Prostate gland (tissue), 2 donors: ENCODE results near the gene NFATC3.

Source experiments
- POLR2A ChIP-seq: fragments of 450-650 bp; IDR thresholded peaks from one replicate; pipeline ENCODE4 v1.6.1; 2016; ENCODE audit warnings: antibody characterized with exemption, mild to moderate bottlenecking
- TF ChIP-seq, protein P1 (sequence below), 4 experiments: fragments of 200-600 bp in 2 of 4; fragments of 450-650 bp in 2 of 4; sonication (generic) in 2 of 4; IDR thresholded peaks; 1 replicate in 3 of 4; 2 replicates in 1 of 4; pipeline ENCODE4 v1.5.1; 2016 to 2019; ENCODE audit warnings: antibody characterized with exemption in 4 of 4, mild to moderate bottlenecking in 2 of 4, moderate library complexity in 2 of 4

DNA sequence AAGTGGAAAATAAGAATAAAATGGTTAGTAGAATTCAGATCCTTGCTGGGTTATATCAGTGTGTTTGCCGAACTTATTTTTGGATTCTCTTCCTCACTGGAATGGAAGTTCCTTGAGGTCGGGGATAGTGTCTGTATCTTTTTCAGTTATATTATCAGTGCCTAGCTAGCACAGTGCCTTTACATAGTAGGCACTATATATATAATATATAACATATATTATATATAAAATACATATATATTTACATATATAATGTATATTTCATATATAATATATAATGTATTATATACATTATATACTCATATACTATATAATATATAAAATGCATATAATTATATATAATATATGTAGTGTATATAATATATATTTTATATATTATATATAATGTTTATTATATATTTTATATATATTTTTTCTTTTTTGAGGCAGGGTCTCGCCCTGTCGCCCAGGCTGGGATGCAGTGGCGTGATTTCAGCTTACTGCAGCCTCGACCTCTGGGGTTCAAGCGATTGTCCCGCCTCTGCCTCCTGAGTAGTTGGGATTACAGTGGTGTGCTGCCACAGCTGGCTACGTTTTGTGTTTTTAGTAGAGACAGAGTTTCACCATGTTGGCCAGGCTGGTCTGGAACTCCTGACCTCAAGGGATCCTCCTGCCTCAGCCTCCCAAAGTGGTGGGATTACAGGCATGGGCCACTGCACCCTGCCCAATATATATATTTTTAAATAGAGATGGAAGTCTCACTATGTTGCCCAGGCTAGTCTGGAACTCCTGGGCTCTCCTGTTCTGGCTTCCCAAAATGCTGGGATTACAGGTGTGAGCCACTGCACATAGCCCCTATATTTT lies 3.2 kb downstream of the NFATC3 start:
- TF ChIP-seq POLR2A, result no peak
- TF ChIP-seq, protein P1, sequence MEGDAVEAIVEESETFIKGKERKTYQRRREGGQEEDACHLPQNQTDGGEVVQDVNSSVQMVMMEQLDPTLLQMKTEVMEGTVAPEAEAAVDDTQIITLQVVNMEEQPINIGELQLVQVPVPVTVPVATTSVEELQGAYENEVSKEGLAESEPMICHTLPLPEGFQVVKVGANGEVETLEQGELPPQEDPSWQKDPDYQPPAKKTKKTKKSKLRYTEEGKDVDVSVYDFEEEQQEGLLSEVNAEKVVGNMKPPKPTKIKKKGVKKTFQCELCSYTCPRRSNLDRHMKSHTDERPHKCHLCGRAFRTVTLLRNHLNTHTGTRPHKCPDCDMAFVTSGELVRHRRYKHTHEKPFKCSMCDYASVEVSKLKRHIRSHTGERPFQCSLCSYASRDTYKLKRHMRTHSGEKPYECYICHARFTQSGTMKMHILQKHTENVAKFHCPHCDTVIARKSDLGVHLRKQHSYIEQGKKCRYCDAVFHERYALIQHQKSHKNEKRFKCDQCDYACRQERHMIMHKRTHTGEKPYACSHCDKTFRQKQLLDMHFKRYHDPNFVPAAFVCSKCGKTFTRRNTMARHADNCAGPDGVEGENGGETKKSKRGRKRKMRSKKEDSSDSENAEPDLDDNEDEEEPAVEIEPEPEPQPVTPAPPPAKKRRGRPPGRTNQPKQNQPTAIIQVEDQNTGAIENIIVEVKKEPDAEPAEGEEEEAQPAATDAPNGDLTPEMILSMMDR (IDR thresholded peaks at IDR 0.05), result no peak
